Measurements from ENCODE around the gene CERT1. TPM values are rescaled to one million over a fixed set of nuclear protein-coding genes. Genes with fewer than 3 reads are reported as not detected.

The CERT1 gene
- total RNA-seq, 1 experiment from 2014 or later = 50.2 TPM

DNA sequence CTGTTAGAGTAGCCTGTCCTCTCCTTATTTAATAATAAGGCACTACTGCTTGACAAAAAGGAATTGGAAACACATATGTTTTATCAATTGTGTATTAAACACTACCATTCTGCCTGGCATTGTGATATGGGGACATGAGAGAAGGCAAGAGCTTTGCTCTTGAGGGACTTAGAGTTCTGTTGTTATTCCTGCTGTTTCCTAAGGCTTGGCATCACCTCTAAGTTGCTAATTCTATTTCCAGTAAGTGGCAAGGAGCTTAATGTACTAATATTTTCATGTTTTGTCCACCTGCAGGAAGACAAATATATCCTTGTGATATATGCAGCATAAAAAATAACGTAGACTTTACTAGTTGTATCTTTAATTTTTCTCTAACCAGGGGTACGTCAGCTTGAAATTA is 161.8 kb downstream of the CERT1 start:
- Histone ChIP-seq H3T11ph (ENCODE audit: low read length) (no peak overlapping the region), H3K4me2 (ENCODE audit: insufficient read depth, insufficient read length, low read length) (no peak overlapping the region), H3K9me3 (ENCODE audit: control insufficient read depth, low read depth, low read length) (no peaks in the 10 kb centered on the region), H4K20me1 (ENCODE audit: control insufficient read depth, insufficient read depth, insufficient read length) (no peaks in the 10 kb centered on the region), H2BK5ac (ENCODE audit: insufficient read length, low read length) (no peak overlapping the region), H4K91ac (ENCODE audit: insufficient read length, low read depth, low read length) (no peak overlapping the region), H3K27ac (ENCODE audit: insufficient read length, low read depth, low read length) (no peak overlapping the region), H3K56ac (ENCODE audit: insufficient read length, low read depth, low read length) (no peak overlapping the region), H3K79me2 (ENCODE audit: insufficient read depth, low read length) (peaks cover 3% of the 10 kb centered on the region; the same call in 1 of the 2 replicates), H2BK15ac (ENCODE audit: low read depth, low read length) (no peak overlapping the region), H3K23ac (ENCODE audit: insufficient read length, low read depth, low read length) (no peak overlapping the region), H3K27me3 (ENCODE audit: insufficient read depth, low read length) (no peaks in the 10 kb centered on the region), H3K23me2 (ENCODE audit: insufficient read length, low read depth, low read length, poor library complexity, severe bottlenecking) (no peaks in the 10 kb centered on the region), H3K9ac (ENCODE audit: extremely low read depth, insufficient read length, low read length) (no peak overlapping the region), H2AK5ac (ENCODE audit: insufficient read length, low read length) (no peak overlapping the region), H3K18ac (ENCODE audit: insufficient read length, low read depth, low read length) (no peak overlapping the region), H2BK20ac (ENCODE audit: low read depth, low read length, poor library complexity, severe bottlenecking) (no peak overlapping the region), H2AFZ (ENCODE audit: low read length) (no peak overlapping the region), H4K5ac (ENCODE audit: insufficient read length, low read depth, low read length) (no peak overlapping the region), H2BK120ac (ENCODE audit: low read depth, low read length, poor library complexity, severe bottlenecking) (no peak overlapping the region), H4K8ac (replicated peaks; ENCODE audit: insufficient read length, low read depth, low read length) (no peak overlapping the region), H3K4me1 (ENCODE audit: insufficient read depth, low read length) (no peaks in the 10 kb centered on the region), H3K79me1 (ENCODE audit: insufficient read depth, low read depth, low read length, poor library complexity, severe bottlenecking) (no peaks in the 10 kb centered on the region), H2BK12ac (ENCODE audit: insufficient read length, low read depth, low read length) (no peak overlapping the region), H3K14ac (ENCODE audit: insufficient read depth, low read length) (no peak overlapping the region), H3K4ac (ENCODE audit: low read depth, low read length) (no peak overlapping the region)
- Mint-ChIP-seq H3K27me3 (ENCODE audit: low read depth) (no peaks in the 10 kb centered on the region), H3K27ac (no peak overlapping the region), H3K9me3 (no peaks in the 10 kb centered on the region), H3K4me3 (no peak overlapping the region), H3K36me3 (ENCODE audit: insufficient read depth in 1 of 3, low read depth in 3 of 3) (peaks cover 63 to 89% (median 85%) of the 10 kb centered on the region in 3 experiments), H3K4me1 (no peaks in the 10 kb centered on the region)
- no CpG with 5 or more reads among the region's 2 CpGs for WGBS (ENCODE audit: extremely low coverage, insufficient read length, low lambda C conversion rate)
- TF ChIP-seq, protein P1, sequence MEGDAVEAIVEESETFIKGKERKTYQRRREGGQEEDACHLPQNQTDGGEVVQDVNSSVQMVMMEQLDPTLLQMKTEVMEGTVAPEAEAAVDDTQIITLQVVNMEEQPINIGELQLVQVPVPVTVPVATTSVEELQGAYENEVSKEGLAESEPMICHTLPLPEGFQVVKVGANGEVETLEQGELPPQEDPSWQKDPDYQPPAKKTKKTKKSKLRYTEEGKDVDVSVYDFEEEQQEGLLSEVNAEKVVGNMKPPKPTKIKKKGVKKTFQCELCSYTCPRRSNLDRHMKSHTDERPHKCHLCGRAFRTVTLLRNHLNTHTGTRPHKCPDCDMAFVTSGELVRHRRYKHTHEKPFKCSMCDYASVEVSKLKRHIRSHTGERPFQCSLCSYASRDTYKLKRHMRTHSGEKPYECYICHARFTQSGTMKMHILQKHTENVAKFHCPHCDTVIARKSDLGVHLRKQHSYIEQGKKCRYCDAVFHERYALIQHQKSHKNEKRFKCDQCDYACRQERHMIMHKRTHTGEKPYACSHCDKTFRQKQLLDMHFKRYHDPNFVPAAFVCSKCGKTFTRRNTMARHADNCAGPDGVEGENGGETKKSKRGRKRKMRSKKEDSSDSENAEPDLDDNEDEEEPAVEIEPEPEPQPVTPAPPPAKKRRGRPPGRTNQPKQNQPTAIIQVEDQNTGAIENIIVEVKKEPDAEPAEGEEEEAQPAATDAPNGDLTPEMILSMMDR (conservative IDR thresholded peaks at IDR 0.05) = no peak
- DNase-seq = no peak

All from H9 (cell line).